DOHH2 (cell line): ENCODE results near the gene CPNE2.

Experiments
- H3F3A ChIP-seq: fragments of 200-600 bp; sonication (generic), shearing (Covaris generic); 2 replicates; pipeline ENCODE4 v1.6.0; 2016; ENCODE audit warnings: antibody characterized with exemption, mild to moderate bottlenecking; ENCODE audit not compliant: control insufficient read depth, insufficient read depth
- H3K27ac ChIP-seq: fragments of 200-600 bp; sonication (generic); 2 replicates; pipeline ENCODE4 v1.5.1; 2014; ENCODE audit warnings: low read depth, mild to moderate bottlenecking, low read length, moderate library complexity
- H3K27me3 ChIP-seq: fragments of 200-600 bp; sonication (generic); 2 replicates; pipeline ENCODE4 v1.6.1; 2014; ENCODE audit warnings: mild to moderate bottlenecking, low read length, mixed read lengths; ENCODE audit not compliant: control insufficient read depth
- H3K36me3 ChIP-seq: fragments of 200-600 bp; sonication (generic); 2 replicates; pipeline ENCODE4 v1.6.1; 2014; ENCODE audit warnings: mild to moderate bottlenecking, low read length, moderate library complexity, mixed read lengths; ENCODE audit not compliant: control insufficient read depth
- H3K4me1 ChIP-seq: fragments of 200-600 bp; sonication (generic); 2 replicates; pipeline ENCODE4 v1.6.1; 2014; ENCODE audit warnings: mild to moderate bottlenecking, low read length, mixed read lengths; ENCODE audit not compliant: control insufficient read depth
- H3K4me2 ChIP-seq: fragments of 200-600 bp; sonication (generic); 2 replicates; pipeline ENCODE4 v1.6.0; 2014; ENCODE audit warnings: mild to moderate bottlenecking, low read length, moderate library complexity
- H3K4me3 ChIP-seq: fragments of 200-600 bp; sonication (generic); 2 replicates; pipeline ENCODE4 v1.5.1; 2014; ENCODE audit warnings: mild to moderate bottlenecking, low read length, mixed read lengths
- H3K79me2 ChIP-seq: fragments of 200-600 bp; sonication (generic); 2 replicates; pipeline ENCODE4 v1.6.1; 2014; ENCODE audit warnings: mild to moderate bottlenecking, low read length, mixed read lengths; ENCODE audit not compliant: control insufficient read depth
- H3K9me2 ChIP-seq: fragments of 200-600 bp; sonication (generic); replicated peaks from 2 replicates; pipeline ENCODE4 v1.6.1; 2014; ENCODE audit warnings: mild to moderate bottlenecking, low read length, mixed read lengths; ENCODE audit not compliant: control insufficient read depth
- H3K9me3 ChIP-seq: fragments of 200-600 bp; sonication (generic); 2 replicates; pipeline ENCODE4 v1.6.1; 2014; ENCODE audit warnings: antibody characterized with exemption, low read length, mixed read lengths; ENCODE audit not compliant: control insufficient read depth, insufficient read depth
- H4K20me1 ChIP-seq: fragments of 200-600 bp; sonication (generic); 2 replicates; pipeline ENCODE4 v1.6.0; 2014; ENCODE audit warnings: low read depth, mild to moderate bottlenecking, antibody characterized with exemption, low read length, moderate library complexity; ENCODE audit not compliant: control insufficient read depth, insufficient read depth
- EZH2phosphoT487 ChIP-seq: fragments of 200-600 bp; sonication (generic); IDR thresholded peaks from 2 replicates; pipeline ENCODE4 v1.6.1; 2017; ENCODE audit warnings: borderline replicate concordance, mild to moderate bottlenecking, antibody characterized with exemption, low read length, moderate library complexity, mixed read lengths
- TF ChIP-seq, protein P1 (sequence below): fragments of 200-600 bp; sonication (generic); IDR thresholded peaks from one replicate; pipeline ENCODE4 v1.5.1; 2014; ENCODE audit warnings: antibody characterized with exemption, mild to moderate bottlenecking, low read depth, low read length; ENCODE audit not compliant: poor library complexity, severe bottlenecking

Gene CPNE2

DNA sequence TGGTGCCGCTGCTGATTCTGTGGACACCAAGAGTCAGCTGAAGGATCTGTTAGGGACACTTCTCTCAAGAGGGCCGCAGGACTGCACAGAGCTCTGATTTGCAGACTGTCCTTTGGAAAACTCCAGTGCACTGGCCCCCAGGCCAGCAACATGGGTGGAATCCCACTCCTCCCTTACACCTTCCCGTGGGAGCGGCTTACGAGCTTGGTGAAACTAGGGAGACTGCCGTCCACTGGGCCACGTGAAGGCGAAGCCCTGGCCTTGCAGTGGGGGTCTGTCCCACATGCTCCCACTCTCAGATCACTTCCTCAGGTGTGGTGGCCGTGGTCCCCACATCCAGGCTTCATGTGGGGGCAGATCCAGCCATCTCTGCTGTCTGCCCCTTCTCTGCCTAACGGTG lies 57.0 kb downstream of the CPNE2 start:
- no peak overlapping the region for H3K4me2 ChIP-seq
- H3K27me3 ChIP-seq: no peaks in the 10 kb centered on the region
- H3K4me1 ChIP-seq: peaks cover 20% of the 10 kb centered on the region
- no peaks in the 10 kb centered on the region for H3K9me3 ChIP-seq
- H3K36me3 ChIP-seq: peaks cover 24% of the 10 kb centered on the region
- no peaks in the 10 kb centered on the region for H4K20me1 ChIP-seq
- no peak overlapping the region for H3K4me3 ChIP-seq
- no peaks in the 10 kb centered on the region for H3K79me2 ChIP-seq
- H3K27ac ChIP-seq: no peak overlapping the region
- no peaks in the 10 kb centered on the region for H3K9me2 ChIP-seq
- TF ChIP-seq, protein P1, sequence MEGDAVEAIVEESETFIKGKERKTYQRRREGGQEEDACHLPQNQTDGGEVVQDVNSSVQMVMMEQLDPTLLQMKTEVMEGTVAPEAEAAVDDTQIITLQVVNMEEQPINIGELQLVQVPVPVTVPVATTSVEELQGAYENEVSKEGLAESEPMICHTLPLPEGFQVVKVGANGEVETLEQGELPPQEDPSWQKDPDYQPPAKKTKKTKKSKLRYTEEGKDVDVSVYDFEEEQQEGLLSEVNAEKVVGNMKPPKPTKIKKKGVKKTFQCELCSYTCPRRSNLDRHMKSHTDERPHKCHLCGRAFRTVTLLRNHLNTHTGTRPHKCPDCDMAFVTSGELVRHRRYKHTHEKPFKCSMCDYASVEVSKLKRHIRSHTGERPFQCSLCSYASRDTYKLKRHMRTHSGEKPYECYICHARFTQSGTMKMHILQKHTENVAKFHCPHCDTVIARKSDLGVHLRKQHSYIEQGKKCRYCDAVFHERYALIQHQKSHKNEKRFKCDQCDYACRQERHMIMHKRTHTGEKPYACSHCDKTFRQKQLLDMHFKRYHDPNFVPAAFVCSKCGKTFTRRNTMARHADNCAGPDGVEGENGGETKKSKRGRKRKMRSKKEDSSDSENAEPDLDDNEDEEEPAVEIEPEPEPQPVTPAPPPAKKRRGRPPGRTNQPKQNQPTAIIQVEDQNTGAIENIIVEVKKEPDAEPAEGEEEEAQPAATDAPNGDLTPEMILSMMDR: no peak
- no peak for TF ChIP-seq EZH2phosphoT487
- peaks cover 3% of the 10 kb centered on the region; the same call in 1 of the 2 replicates for H3F3A ChIP-seq

DNA sequence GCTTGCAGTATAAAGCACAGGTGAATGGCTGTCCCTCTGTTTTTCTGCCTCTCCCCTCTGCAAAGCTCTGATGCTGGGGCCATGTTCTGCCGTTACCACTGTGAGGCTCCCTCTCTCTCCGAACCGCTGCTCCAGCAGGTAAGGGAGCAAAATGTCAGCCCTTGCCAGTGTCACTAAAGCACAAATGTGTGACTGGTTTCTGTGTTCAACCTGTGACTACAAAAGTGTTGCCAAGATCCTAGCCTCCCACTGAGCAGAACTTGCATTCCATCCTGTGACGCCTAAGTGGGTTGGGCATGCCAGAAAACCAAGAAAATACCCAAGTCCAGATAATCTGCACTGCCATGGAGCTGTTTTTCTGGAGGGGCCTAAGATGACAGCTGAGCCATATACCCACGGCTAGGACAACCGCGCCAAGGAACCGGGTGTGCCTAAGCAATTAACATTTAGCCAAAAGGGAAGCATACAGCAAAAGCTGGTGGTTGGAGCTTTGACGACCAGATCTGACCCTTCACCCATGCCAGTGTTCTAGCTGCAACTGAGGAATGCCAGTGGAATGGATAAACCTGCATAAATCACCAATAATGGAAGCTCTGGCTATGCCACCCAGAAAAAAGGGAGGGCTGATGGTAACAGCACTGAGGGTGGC lies 58.4 kb downstream of the CPNE2 start:
- Histone ChIP-seq H3K27me3 (no peaks in the 10 kb centered on the region), H3K4me2 (no peak overlapping the region), H3K27ac (no peak overlapping the region), H4K20me1 (no peaks in the 10 kb centered on the region), H3K4me1 (peaks cover 20% of the 10 kb centered on the region), H3K9me3 (no peaks in the 10 kb centered on the region), H3K79me2 (no peaks in the 10 kb centered on the region), H3K4me3 (no peak overlapping the region), H3K9me2 (no peaks in the 10 kb centered on the region), H3K36me3 (peaks cover 36% of the 10 kb centered on the region), H3F3A (peaks cover 3% of the 10 kb centered on the region; the same call in 1 of the 2 replicates)
- TF ChIP-seq, protein P1: no peak
- no peak for TF ChIP-seq EZH2phosphoT487

DNA sequence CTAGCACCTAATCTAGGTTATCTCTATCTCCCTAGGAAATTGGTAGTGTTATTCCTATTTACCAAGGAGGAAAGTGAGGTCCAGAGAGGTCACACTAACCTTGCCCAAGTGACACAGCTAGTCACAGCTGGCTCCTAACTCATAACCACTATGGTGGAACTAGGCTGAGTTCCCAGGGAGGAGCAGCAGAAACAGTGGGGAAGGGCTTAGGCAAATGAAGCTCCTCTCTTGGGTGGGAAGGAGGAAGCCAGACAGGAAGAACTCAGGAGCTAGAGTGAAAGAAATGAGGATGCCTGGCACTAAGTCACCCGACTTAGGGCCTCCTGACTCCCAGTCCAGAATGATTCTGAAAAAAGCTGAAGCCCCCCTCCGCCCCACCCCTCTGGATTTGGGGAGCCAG lies 59.0 kb downstream of the CPNE2 start:
- Histone ChIP-seq H3K9me2 (no peaks in the 10 kb centered on the region), H3K4me3 (no peak overlapping the region), H3K79me2 (no peaks in the 10 kb centered on the region), H3F3A (peaks cover 3% of the 10 kb centered on the region; the same call in 1 of the 2 replicates), H3K27ac (no peak overlapping the region), H4K20me1 (no peaks in the 10 kb centered on the region), H3K4me2 (no peak overlapping the region), H3K36me3 (peaks cover 41% of the 10 kb centered on the region), H3K27me3 (no peaks in the 10 kb centered on the region), H3K4me1 (peaks cover 20% of the 10 kb centered on the region), H3K9me3 (no peaks in the 10 kb centered on the region)
- TF ChIP-seq EZH2phosphoT487: no peak
- TF ChIP-seq, protein P1: no peak
